Cardiac fibroblast (primary cell): Measurements from ENCODE around the gene TRIM8.

Source experiments
- DNase-seq, 2 donors: peaks; one replicate each; pipeline versions ENCODE4 v3.0.0 to v3.0.0-alpha.2; 2010; ENCODE audit warnings: low read depth in 2 of 2
- H3K4me3 ChIP-seq, 2 donors: replicated peaks in 1 of 2; 1 replicate in 1 of 2; 2 replicates in 1 of 2; pipeline ENCODE4 v1.5.1; 2011; ENCODE audit warnings: low read depth in 2 of 2, low read length in 2 of 2, mild to moderate bottlenecking in 2 of 2, moderate library complexity in 1 of 2
- CTCF ChIP-seq: IDR thresholded peaks from one replicate; pipeline ENCODE4 v1.5.1; 2011; ENCODE audit warnings: low read depth, mild to moderate bottlenecking, low read length, inconsistent platforms

Gene TRIM8

GRCh38 chr10:102626026-102626685 is 18.1 kb upstream of the TRIM8 start:
- no peak overlapping the region for H3K4me3 ChIP-seq
- TF ChIP-seq CTCF = no peak
- no peak for DNase-seq

- DNase-seq = peak in 1 of 2 donors; percentile 43
- no peak overlapping the region for H3K4me3 ChIP-seq
These were observed 17.0 kb upstream of the TRIM8 start for GRCh38 chr10:102627291-102627735.

GRCh38 chr10:102627736-102628293 is 16.5 kb upstream of the TRIM8 start:
- DNase-seq = peak; percentile 86
- no peak for TF ChIP-seq CTCF
- no peak overlapping the region for H3K4me3 ChIP-seq

More at GRCh38 chr10:102627291-102627735, 17.0 kb upstream of the TRIM8 start:
- TF ChIP-seq CTCF = no peak

DNA sequence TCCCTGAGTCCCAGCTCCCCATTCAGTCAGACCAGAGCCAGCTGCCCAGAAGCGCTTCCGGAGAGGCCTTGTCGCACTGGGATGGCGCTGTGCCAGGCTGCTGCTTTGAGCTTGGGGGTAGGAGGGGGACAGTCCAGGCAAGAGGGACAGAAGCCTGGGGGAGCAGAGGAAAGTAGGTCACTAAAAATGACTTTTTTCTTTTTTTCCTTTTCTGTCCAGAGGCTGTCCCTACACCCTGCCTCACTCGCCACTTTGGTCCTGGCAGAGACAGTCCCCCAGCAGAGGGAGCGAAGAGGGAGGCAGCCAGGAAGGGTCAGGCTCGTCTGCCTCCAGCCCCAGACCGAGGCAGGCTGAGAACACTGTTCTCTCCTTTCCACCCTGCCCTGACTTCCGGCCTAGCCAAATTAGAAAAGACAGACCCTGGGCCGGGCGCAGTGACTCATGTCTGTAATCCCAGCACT is 15.8 kb upstream of the TRIM8 start:
- peak in 1 of 2 donors; percentile 56 for DNase-seq
- H3K4me3 ChIP-seq = no peak overlapping the region
- peak; percentile 5 for TF ChIP-seq CTCF

GRCh38 chr10:102629661-102630614 is 14.3 kb upstream of the TRIM8 start:
- TF ChIP-seq CTCF = no peak
- H3K4me3 ChIP-seq = no peak overlapping the region
- DNase-seq = peak; percentile 90 to 93

DNA sequence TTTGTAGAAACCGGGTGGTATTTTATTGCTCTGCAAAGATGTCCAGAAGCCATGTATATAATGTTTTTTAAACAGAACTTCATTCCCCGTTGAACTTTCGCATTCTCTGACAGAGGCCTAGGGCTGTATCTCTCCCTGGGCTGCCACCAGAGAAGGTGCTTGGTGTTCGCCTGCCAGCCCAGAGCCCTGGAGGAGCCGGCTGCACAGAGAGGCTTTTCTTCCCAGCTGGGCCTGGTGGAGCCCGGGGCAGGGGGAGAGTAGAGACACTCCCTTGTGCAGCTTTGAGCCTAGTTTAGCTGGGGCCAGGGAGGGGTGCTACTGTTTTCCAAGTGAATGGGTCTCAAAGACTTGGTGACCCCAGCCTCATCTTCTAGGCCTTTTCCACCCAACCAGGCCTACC is 13.6 kb upstream of the TRIM8 start:
- DNase-seq = no peak
- TF ChIP-seq CTCF = no peak
- no peak overlapping the region for H3K4me3 ChIP-seq
